DND-41 (cell line): ENCODE results near the gene RBMXL2.

ENCODE experiments used
- CTCF ChIP-seq: IDR thresholded peaks from 2 replicates; pipeline ENCODE4 v1.5.1; 2012; ENCODE audit warnings: borderline replicate concordance, low read length, moderate library complexity, mild to moderate bottlenecking; ENCODE audit not compliant: poor library complexity, severe bottlenecking; ENCODE audit errors: extremely low read depth
- EZH2 ChIP-seq: IDR thresholded peaks from 3 replicates; pipeline ENCODE4 v1.6.1; 2012; ENCODE audit warnings: borderline replicate concordance, low read depth, mild to moderate bottlenecking, moderate library complexity, low read length, inconsistent platforms; ENCODE audit not compliant: severe bottlenecking

- TF ChIP-seq CTCF: no peak
- no peak for TF ChIP-seq EZH2
These were observed 7.9 kb upstream of the RBMXL2 start for GRCh38 chr11:7080900-7081299.
